Endothelial cell of umbilical vein (primary cell): ENCODE data around the gene ZFAND2B. TPM values are rescaled to one million over a fixed set of nuclear protein-coding genes. Genes with fewer than 3 reads are reported as not detected.

ENCODE experiments used
- BruUV-seq: library from RNA; stranded (reverse); fragments of 400-500 nt; replicated peaks from 2 replicates; lab custom pipeline; 2021; lab: Mats Ljungman, UMichigan
- CTCF ChIA-PET: fragments of 300-600, 350-600 bp; sonication (Branson Sonifier 250); formaldehyde crosslinking; loops from one replicate; lab custom pipeline; 2021; ENCODE audit warnings: antibody characterized with exemption, inconsistent platforms; lab: Charles Lee
- POLR2A ChIA-PET: fragments of 300-600, 350-600 bp; sonication (Branson Sonifier 250); formaldehyde crosslinking; loops from one replicate; lab custom pipeline; 2021; ENCODE audit warnings: antibody characterized with exemption, inconsistent platforms; lab: Charles Lee
- DNase-seq: peaks from one replicate; pipeline ENCODE4 v3.0.0-alpha.2; 2011; ENCODE audit warnings: low read depth, low spot score
- FAIRE-seq: peaks from 2 replicates; lab custom pipeline; 2011; peaks lifted over from hg19 to GRCh38; lab: Jason Lieb, UNC
- H2AFZ ChIP-seq: 2 replicates; pipeline ENCODE4 v1.6.0; 2012; ENCODE audit warnings: low read depth, low read length, control low read depth, inconsistent platforms
- H3K27ac ChIP-seq: 2 replicates; pipeline ENCODE4 v1.5.1; 2011; ENCODE audit warnings: low read depth, mild to moderate bottlenecking, control low read depth, low read length, moderate library complexity; ENCODE audit not compliant: insufficient read depth
- H3K27me3 ChIP-seq, 2 experiments: 2 replicates each; pipeline versions ENCODE4 v1.6.0 to v1.6.1; 2011; ENCODE audit warnings: low read length in 2 of 2, mixed read lengths in 1 of 2; ENCODE audit not compliant: control insufficient read depth in 2 of 2, insufficient read depth in 2 of 2
- H3K36me3 ChIP-seq, 2 experiments: 2 replicates in 1 of 2; 3 replicates in 1 of 2; pipeline ENCODE4 v1.5.1; 2011; ENCODE audit warnings: low read length in 2 of 2, mild to moderate bottlenecking in 1 of 2, moderate library complexity in 1 of 2; ENCODE audit not compliant: control insufficient read depth in 2 of 2, insufficient read depth in 2 of 2; ENCODE audit errors: extremely low read depth in 1 of 2
- H3K4me1 ChIP-seq: 3 replicates; pipeline ENCODE4 v1.5.1; 2011; ENCODE audit warnings: mild to moderate bottlenecking, low read length; ENCODE audit not compliant: control insufficient read depth, insufficient read depth; ENCODE audit errors: extremely low read depth
- H3K4me2 ChIP-seq: 2 replicates; pipeline ENCODE4 v1.6.1; 2011; ENCODE audit warnings: low read length, control low read depth, mixed read lengths; ENCODE audit not compliant: insufficient read depth
- H3K4me3 ChIP-seq, 3 experiments: fragments of 200-600 bp in 1 of 3; sonication (generic), shearing (Covaris generic) in 1 of 3; replicated peaks in 1 of 3; 2 replicates each; pipeline ENCODE4 v1.5.1; 2011 to 2016; ENCODE audit warnings: control low read depth in 3 of 3, low read length in 3 of 3, mild to moderate bottlenecking in 2 of 3, inconsistent platforms in 1 of 3, low read depth in 1 of 3, moderate library complexity in 1 of 3; ENCODE audit not compliant: insufficient read depth in 1 of 3
- H3K79me2 ChIP-seq: 2 replicates; pipeline ENCODE4 v1.6.0; 2012; ENCODE audit warnings: low read length, inconsistent platforms; ENCODE audit not compliant: control insufficient read depth, insufficient read depth
- H3K9ac ChIP-seq: replicated peaks from 2 replicates; pipeline ENCODE3; 2011; ENCODE audit warnings: low read length, control low read depth; ENCODE audit not compliant: insufficient read depth; ENCODE audit errors: extremely low read depth
- H3K9me1 ChIP-seq: replicated peaks from 3 replicates; pipeline ENCODE4 v1.6.0; 2011; ENCODE audit warnings: mild to moderate bottlenecking, low read length; ENCODE audit not compliant: control insufficient read depth, insufficient read depth; ENCODE audit errors: extremely low read depth
- H3K9me3 ChIP-seq: replicated peaks from 2 replicates; pipeline ENCODE4 v1.5.1; 2012; ENCODE audit warnings: low read length, inconsistent platforms; ENCODE audit not compliant: control insufficient read depth, insufficient read depth
- H4K20me1 ChIP-seq: replicated peaks from 2 replicates; pipeline ENCODE3; 2011; ENCODE audit warnings: mild to moderate bottlenecking, low read length; ENCODE audit not compliant: control insufficient read depth, insufficient read depth; ENCODE audit errors: extremely low read depth
- EZH2 ChIP-seq: IDR thresholded peaks from 2 replicates; pipeline ENCODE4 v1.6.1; 2012; ENCODE audit warnings: borderline replicate concordance, low read depth, mild to moderate bottlenecking, moderate library complexity, low read length, inconsistent platforms; ENCODE audit not compliant: severe bottlenecking
- FOS ChIP-seq: IDR thresholded peaks from 2 replicates; pipeline ENCODE4 v1.6.1; 2011; ENCODE audit warnings: mild to moderate bottlenecking, low read length, moderate library complexity, borderline replicate concordance; ENCODE audit not compliant: insufficient read depth
- GATA2 ChIP-seq: IDR thresholded peaks from 2 replicates; pipeline ENCODE4 v1.7.0; 2011; ENCODE audit warnings: low read depth, mild to moderate bottlenecking, moderate library complexity, mixed read lengths, low read length; ENCODE audit not compliant: insufficient read length, insufficient read depth
- JUN ChIP-seq: IDR thresholded peaks from 2 replicates; pipeline ENCODE4 v1.6.1; 2011; ENCODE audit warnings: borderline replicate concordance, low read depth; ENCODE audit not compliant: insufficient read length, insufficient read depth
- MAX ChIP-seq: IDR thresholded peaks from 2 replicates; pipeline ENCODE4 v1.6.1; 2011; ENCODE audit not compliant: insufficient read depth, insufficient read length
- MYC ChIP-seq: IDR thresholded peaks from one replicate; pipeline ENCODE4 v1.6.1; 2011; ENCODE audit warnings: mild to moderate bottlenecking, low read depth, low read length
- POLR2A ChIP-seq: IDR thresholded peaks from 2 replicates; pipeline ENCODE4 v1.6.1; 2012; ENCODE audit warnings: low read depth, mild to moderate bottlenecking, control low read depth, low read length
- POLR2AphosphoS5 ChIP-seq: IDR thresholded peaks from 2 replicates; pipeline ENCODE4 v1.6.1; 2012; ENCODE audit warnings: low read depth, mild to moderate bottlenecking, control low read depth, low read length, moderate library complexity; ENCODE audit not compliant: insufficient read depth
- dilution Hi-C: fragments of 300-500 bp; cut with MboI; formaldehyde crosslinking; loops from one replicate; pipeline ENCODE4 v1.15.0; 2019; ENCODE audit warnings: low sequenced_read_pairs; ENCODE audit not compliant: extremely low pct_ligation_motif_present
- intact Hi-C: fragments of 100-400 bp; cut with micrococcal nuclease; formaldehyde crosslinking; loops from one replicate; pipeline ENCODE4 v1.10.0; 2022
- polyA plus RNA-seq, 4 experiments: library from polyadenylated mRNA; depleted of rRNA in 3 of 4; stranded (reverse) in 3 of 4; unstranded in 1 of 4; fragments of >200 nt; gene quantifications; 2 replicates each; pipeline versions ENCODE4 v1.2.1 to v1.2.3, GENCODE V29; 2011 to 2012; ENCODE audit warnings: missing spikeins in 1 of 4
- total RNA-seq: library from RNA; stranded (reverse); gene quantifications from 2 replicates; pipeline ENCODE4 v1.2.3, GENCODE V29; 2021
- TF ChIP-seq, protein P1 (sequence below), 2 donors: IDR thresholded peaks; 1 replicate in 1 of 2; 2 replicates in 1 of 2; pipeline ENCODE4 v1.5.1; 2011; ENCODE audit warnings: low read length in 2 of 2, mild to moderate bottlenecking in 2 of 2, moderate library complexity in 2 of 2, control low read depth in 1 of 2, inconsistent platforms in 1 of 2, low read depth in 1 of 2; ENCODE audit not compliant: insufficient read depth in 1 of 2; ENCODE audit errors: extremely low read depth in 1 of 2

The ZFAND2B gene
- total and polyA plus RNA-seq, 2 donors (not counting 3 experiments of a cell fraction or from before 2014, with no cell fraction given): 23.3 to 52.0 TPM

DNA sequence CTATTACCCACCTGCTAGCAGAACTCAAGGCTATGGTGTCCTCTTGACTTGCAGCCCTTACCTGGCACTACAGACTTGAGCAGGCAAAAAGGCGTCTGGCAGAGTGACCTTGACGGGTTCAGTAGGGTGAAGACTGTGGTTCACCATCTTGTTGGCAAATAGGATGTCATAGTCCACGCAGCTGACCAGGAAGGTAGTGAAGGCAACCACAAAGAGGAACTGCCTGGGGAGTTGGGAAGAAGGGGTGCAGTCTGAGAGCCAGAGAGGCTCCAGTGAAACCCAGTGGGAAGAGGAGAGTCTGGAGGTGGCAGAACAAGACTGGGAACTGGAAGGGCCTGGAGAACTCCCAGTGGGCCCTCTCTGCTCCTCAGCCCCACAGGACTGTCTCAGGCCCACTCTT is 18.8 kb downstream of the ZFAND2B start:
- H3K79me2 ChIP-seq: peaks cover 20% of the 10 kb centered on the region
- no peak for DNase-seq
- no peaks in the 10 kb centered on the region for H4K20me1 ChIP-seq
- dilution Hi-C loops (no loop called here), intact Hi-C loops (no loop called here)
- ChIA-PET CTCF (no interaction called here), POLR2A (no interaction called here)
- FAIRE-seq: no peak
- no peak overlapping the region for H3K9ac ChIP-seq
- TF ChIP-seq JUN (no peak), FOS (no peak), EZH2 (no peak), MAX (no peak), MYC (no peak), POLR2AphosphoS5 (no peak), POLR2A (no peak), GATA2 (no peak)
- TF ChIP-seq, protein P1, sequence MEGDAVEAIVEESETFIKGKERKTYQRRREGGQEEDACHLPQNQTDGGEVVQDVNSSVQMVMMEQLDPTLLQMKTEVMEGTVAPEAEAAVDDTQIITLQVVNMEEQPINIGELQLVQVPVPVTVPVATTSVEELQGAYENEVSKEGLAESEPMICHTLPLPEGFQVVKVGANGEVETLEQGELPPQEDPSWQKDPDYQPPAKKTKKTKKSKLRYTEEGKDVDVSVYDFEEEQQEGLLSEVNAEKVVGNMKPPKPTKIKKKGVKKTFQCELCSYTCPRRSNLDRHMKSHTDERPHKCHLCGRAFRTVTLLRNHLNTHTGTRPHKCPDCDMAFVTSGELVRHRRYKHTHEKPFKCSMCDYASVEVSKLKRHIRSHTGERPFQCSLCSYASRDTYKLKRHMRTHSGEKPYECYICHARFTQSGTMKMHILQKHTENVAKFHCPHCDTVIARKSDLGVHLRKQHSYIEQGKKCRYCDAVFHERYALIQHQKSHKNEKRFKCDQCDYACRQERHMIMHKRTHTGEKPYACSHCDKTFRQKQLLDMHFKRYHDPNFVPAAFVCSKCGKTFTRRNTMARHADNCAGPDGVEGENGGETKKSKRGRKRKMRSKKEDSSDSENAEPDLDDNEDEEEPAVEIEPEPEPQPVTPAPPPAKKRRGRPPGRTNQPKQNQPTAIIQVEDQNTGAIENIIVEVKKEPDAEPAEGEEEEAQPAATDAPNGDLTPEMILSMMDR (IDR thresholded peaks at IDR 0.05; ENCODE audit: extremely low read depth in 1 of 2, insufficient read depth in 1 of 2, low read depth in 1 of 2, low read length in 2 of 2): no peak
- H3K27me3 ChIP-seq: no peaks in the 10 kb centered on the region
- H3K9me3 ChIP-seq: no peaks in the 10 kb centered on the region
- H3K4me2 ChIP-seq: no peak overlapping the region
- H3K9me1 ChIP-seq: no peaks in the 10 kb centered on the region
- peaks cover 11% of the 10 kb centered on the region for H3K4me1 ChIP-seq
- peaks cover 3 to 43% of the 10 kb centered on the region in 2 experiments for H3K36me3 ChIP-seq
- H3K4me3 ChIP-seq: no peak overlapping the region
- no peak overlapping the region for H3K27ac ChIP-seq
- H2AFZ ChIP-seq: no peak overlapping the region
- no TSS peak for BruUV-seq
